ENCODE results near the gene CTCF. TPM values are rescaled to one million over a fixed set of nuclear protein-coding genes. Genes with fewer than 3 reads are reported as not detected.

CTCF gene
- total RNA-seq, 4 donors from 2014 or later = 41.0 to 49.9 (median 44.2) TPM

DNA sequence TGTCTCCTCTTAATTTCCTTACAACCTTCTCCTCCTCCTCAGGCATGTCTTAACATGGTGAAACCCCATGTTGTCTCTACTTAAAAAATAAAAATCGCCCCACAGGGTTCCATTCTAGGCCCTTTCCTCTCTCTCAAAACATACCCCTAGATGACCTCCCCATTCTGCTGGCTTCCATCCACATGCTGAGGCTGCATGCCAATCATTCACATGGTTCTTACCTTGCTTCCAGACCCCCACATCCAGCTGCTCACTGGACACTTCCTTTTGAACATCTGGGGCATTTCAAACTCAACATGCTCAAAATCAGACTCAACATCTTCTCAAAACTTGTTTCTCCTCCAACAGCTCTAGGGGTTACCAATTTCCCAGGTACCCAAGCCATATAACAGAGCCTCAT is 12.4 kb upstream of the CTCF start:
- intact Hi-C loops (cut with DNase I; ENCODE audit: low total_unique reads) = no loop called here
- TF ChIP-seq CTCF (IDR thresholded peaks at IDR 0.05) (no peak), POLR2A (IDR thresholded peaks at IDR 0.05) (no peak)
- DNase-seq (ENCODE audit: low spot score in 2 of 2) = no peak
- WGBS, 2 donors = 50 to 55% methylated on average over 1 of the region's 1 CpG
- H3K4me3 ChIP-seq (ENCODE audit: low read depth, poor library complexity, severe bottlenecking) = no peak overlapping the region

DNA sequence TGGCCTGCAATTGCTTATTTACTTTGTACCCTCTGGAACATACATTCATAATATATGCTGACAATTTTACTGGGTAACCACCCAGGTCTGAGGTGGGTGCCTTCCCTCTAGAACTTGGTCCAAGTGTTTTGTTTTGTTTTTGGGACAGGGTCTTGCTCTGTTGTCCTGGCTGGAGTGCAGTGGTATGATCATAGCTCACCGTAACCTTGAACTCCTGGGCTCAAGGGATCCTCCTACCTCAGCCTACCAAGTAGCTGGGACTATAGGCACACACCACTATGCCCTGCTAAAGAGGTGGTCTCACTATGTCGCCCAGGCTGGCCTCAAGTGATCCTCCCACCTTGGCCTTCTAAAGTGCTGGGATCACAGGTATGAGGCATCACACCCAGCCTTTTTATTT is 11.2 kb upstream of the CTCF start:
- TF ChIP-seq CTCF (IDR thresholded peaks at IDR 0.05) = no peak
- TF ChIP-seq POLR2A (IDR thresholded peaks at IDR 0.05) = no peak
- intact Hi-C loops (cut with DNase I; ENCODE audit: low total_unique reads) = no loop called here
- H3K4me3 ChIP-seq (ENCODE audit: low read depth, poor library complexity, severe bottlenecking) = no peak overlapping the region
- WGBS, 2 donors = 92 to 97% methylated on average over 2 of the region's 2 CpGs
- DNase-seq (ENCODE audit: low spot score in 2 of 2) = no peak

GRCh38 chr16:67551972-67552371 is 10.4 kb upstream of the CTCF start:
- TF ChIP-seq POLR2A (IDR thresholded peaks at IDR 0.05) (no peak), CTCF (IDR thresholded peaks at IDR 0.05) (no peak)
- 51 to 56% methylated on average over 2 of the region's 2 CpGs for WGBS, 2 donors
- no peak for DNase-seq (ENCODE audit: low spot score in 2 of 2)
- intact Hi-C loops (cut with DNase I; ENCODE audit: low total_unique reads) = no loop called here
- H3K4me3 ChIP-seq (ENCODE audit: low read depth, poor library complexity, severe bottlenecking) = no peak overlapping the region

DNA sequence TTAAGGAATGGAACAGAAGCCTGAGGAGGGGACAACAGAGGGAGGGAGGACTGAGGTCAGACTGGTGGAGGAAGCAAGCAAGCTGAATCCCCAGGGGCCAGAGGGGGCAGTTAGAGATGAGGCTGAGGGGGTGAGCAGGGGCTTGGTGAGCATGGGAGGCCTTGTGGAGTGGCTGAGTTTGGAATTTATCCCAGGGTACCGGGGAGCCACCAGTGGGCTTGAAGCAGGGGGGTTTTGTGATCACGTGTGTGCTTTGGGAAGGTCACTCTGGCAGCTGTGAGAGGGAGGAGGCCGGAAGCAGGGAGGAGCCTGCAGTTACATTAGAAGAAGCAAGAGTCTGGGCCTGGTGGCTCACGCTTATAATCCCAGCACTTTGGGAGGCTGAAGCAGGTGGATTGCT is 9.8 kb upstream of the CTCF start:
- intact Hi-C loops (cut with DNase I; ENCODE audit: low total_unique reads) = no loop called here
- no peak overlapping the region for H3K4me3 ChIP-seq (ENCODE audit: low read depth, poor library complexity, severe bottlenecking)
- DNase-seq (ENCODE audit: low spot score in 2 of 2) = no peak
- TF ChIP-seq CTCF (IDR thresholded peaks at IDR 0.05) (no peak), POLR2A (IDR thresholded peaks at IDR 0.05) (no peak)
- 35 to 39% methylated on average over 4 of the region's 4 CpGs for WGBS, 2 donors

- H3K4me3 ChIP-seq (ENCODE audit: low read depth, poor library complexity, severe bottlenecking) = no peak overlapping the region
- 41 to 44% methylated on average over 3 of the region's 3 CpGs for WGBS, 2 donors
- intact Hi-C loops (cut with DNase I; ENCODE audit: low total_unique reads) = no loop called here
- DNase-seq (ENCODE audit: low spot score in 2 of 2) = no peak
- no peak for TF ChIP-seq CTCF (IDR thresholded peaks at IDR 0.05)
- TF ChIP-seq POLR2A (IDR thresholded peaks at IDR 0.05) = no peak
These were observed 6.5 kb upstream of the CTCF start for GRCh38 chr16:67555795-67556212.

- no peak overlapping the region for H3K4me3 ChIP-seq (ENCODE audit: low read depth, poor library complexity, severe bottlenecking)
- no peak for TF ChIP-seq CTCF (IDR thresholded peaks at IDR 0.05)
- TF ChIP-seq POLR2A (IDR thresholded peaks at IDR 0.05) = no peak
- intact Hi-C loops (cut with DNase I; ENCODE audit: low total_unique reads) = no loop called here
- WGBS, 2 donors = 79 to 94% methylated on average over 1 of the region's 1 CpG
- DNase-seq (ENCODE audit: low spot score in 2 of 2) = no peak
These were observed 3.5 kb upstream of the CTCF start for GRCh38 chr16:67558859-67559258.

All from lower leg skin (tissue), 4 donors.